Activated T-helper 1 cell treated with anti-CD3 and anti-CD28 coated beads, Interleukin-12 subunit alpha, Interleukin-12 subunit beta, Interleukin-2, Interleukin-4 antibody, amounts not matched to agents 30 ng/mL and 10 ng/mL and 1 ng/mL, durations not matched to agents 14 hours and 24 hours and 36 hours (primary cell): ENCODE results near the gene PLD2. TPM values are rescaled to one million over a fixed set of nuclear protein-coding genes. Genes with fewer than 3 reads are reported as not detected.
A peak's percentile ranks its signal among the peaks of the same experiment; 100 is the strongest.

Experiments
- DNase-seq: peaks from one replicate; pipeline ENCODE4 v3.0.0; 2021; ENCODE audit warnings: low spot score
- H3K27ac Mint-ChIP-seq: one replicate; pipeline ENCODE4 v1.8.0; 2021; ENCODE audit warnings: mild to moderate bottlenecking, mixed read lengths
- H3K27me3 Mint-ChIP-seq: one replicate; pipeline ENCODE4 v1.8.0; 2022; ENCODE audit warnings: mild to moderate bottlenecking, moderate library complexity, mixed read lengths; ENCODE audit not compliant: insufficient read depth
- H3K36me3 Mint-ChIP-seq: one replicate; pipeline ENCODE4 v1.8.0; 2021; ENCODE audit warnings: low read depth, mixed read lengths
- H3K4me1 Mint-ChIP-seq: one replicate; pipeline ENCODE4 v1.8.0; 2021; ENCODE audit warnings: low read depth, mixed read lengths
- H3K4me3 Mint-ChIP-seq: one replicate; pipeline ENCODE4 v1.8.0; 2021; ENCODE audit warnings: mild to moderate bottlenecking, moderate library complexity, mixed read lengths
- H3K9me3 Mint-ChIP-seq: one replicate; pipeline ENCODE4 v1.8.0; 2021; ENCODE audit warnings: mixed read lengths
- intact Hi-C: fragments of 100-400 bp; cut with micrococcal nuclease; formaldehyde crosslinking; loops from one replicate; pipeline ENCODE4 v1.15.1; 2024
- total RNA-seq: library from RNA; stranded (reverse); gene quantifications from 2 replicates; pipeline ENCODE4 v1.2.3, GENCODE V29; 2022

Gene PLD2
- total RNA-seq, 1 donor from 2014 or later = 22.2 TPM

- Mint-ChIP-seq H3K9me3 (no peaks in the 10 kb centered on the region), H3K27ac (no peak within 1 kb of the TSS), H3K4me3 (no peak within 1 kb of the TSS), H3K36me3 (peaks cover 14% of the 10 kb centered on the region), H3K27me3 (no peaks in the 10 kb centered on the region), H3K4me1 (peaks cover 6% of the 10 kb centered on the region)
- intact Hi-C loops = no loop called here
- DNase-seq = no peak
Measured at GRCh38 chr17:4802228-4802627, 4.7 kb upstream of the PLD2 start, which contains the start of gene C17orf114. C17orf114 (minus strand) TSS chr17:4802328.

GRCh38 chr17:4806456-4806776 is 536 bp upstream of the PLD2 start:
- Mint-ChIP-seq H3K36me3 (peaks cover 12% of the 10 kb centered on the region), H3K4me3 (peak overlapping the region; percentile 78), H3K9me3 (no peaks in the 10 kb centered on the region), H3K27ac (no peak overlapping the region), H3K27me3 (peaks cover 2% of the 10 kb centered on the region), H3K4me1 (peaks cover 11% of the 10 kb centered on the region)
- intact Hi-C loops = loop anchor here (1.0 to 5.0 kb wide), 2 partner anchors 16 to 249 kb away; partner anchors contain the start of gene MYBBP1A
- DNase-seq = no peak

- intact Hi-C loops = loop anchor here (1.0 to 5.0 kb wide), 5 partner anchors 11 to 250 kb away; partner anchors contain the start of genes ARRB2, MED11, MINK1 and MYBBP1A
- H3K27ac Mint-ChIP-seq = peak overlapping the region; percentile 34
- no peaks in the 10 kb centered on the region for H3K9me3 Mint-ChIP-seq
- peak overlapping the region; percentile 82 for H3K4me3 Mint-ChIP-seq
- peaks cover 2% of the 10 kb centered on the region for H3K27me3 Mint-ChIP-seq
- H3K36me3 Mint-ChIP-seq = peaks cover 12% of the 10 kb centered on the region
- peaks cover 11% of the 10 kb centered on the region for H3K4me1 Mint-ChIP-seq
- DNase-seq = no peak
Measured at GRCh38 chr17:4807605-4808377, 839 bp downstream of the PLD2 start.

- H3K9me3 Mint-ChIP-seq = no peaks in the 10 kb centered on the region
- H3K27me3 Mint-ChIP-seq = peaks cover 2% of the 10 kb centered on the region
- intact Hi-C loops = loop anchor here (5.0 kb wide), 1 partner anchor 251 kb away; the partner anchor contains the start of gene MYBBP1A
- peaks cover 12% of the 10 kb centered on the region for H3K36me3 Mint-ChIP-seq
- peak overlapping the region; percentile 48 for H3K27ac Mint-ChIP-seq
- no peak for DNase-seq
- H3K4me1 Mint-ChIP-seq = peaks cover 11% of the 10 kb centered on the region
- H3K4me3 Mint-ChIP-seq = peak overlapping the region; percentile 82
Measured at GRCh38 chr17:4808378-4808767, 1.4 kb downstream of the PLD2 start.

GRCh38 chr17:4810696-4811290 is 3.8 kb downstream of the PLD2 start:
- Mint-ChIP-seq H3K9me3 (no peaks in the 10 kb centered on the region), H3K36me3 (peaks cover 18% of the 10 kb centered on the region), H3K4me3 (no peak overlapping the region), H3K27me3 (peaks cover 2% of the 10 kb centered on the region), H3K27ac (no peak overlapping the region), H3K4me1 (peaks cover 11% of the 10 kb centered on the region)
- DNase-seq = no peak
- intact Hi-C loops = no loop called here

- H3K36me3 Mint-ChIP-seq = peaks cover 20% of the 10 kb centered on the region
- peaks cover 5% of the 10 kb centered on the region for H3K4me1 Mint-ChIP-seq
- DNase-seq = no peak
- peaks cover 2% of the 10 kb centered on the region for H3K27me3 Mint-ChIP-seq
- no peak overlapping the region for H3K4me3 Mint-ChIP-seq
- no peaks in the 10 kb centered on the region for H3K9me3 Mint-ChIP-seq
- intact Hi-C loops = no loop called here
- no peak overlapping the region for H3K27ac Mint-ChIP-seq
Measured at GRCh38 chr17:4811471-4811870, 4.5 kb downstream of the PLD2 start.

GRCh38 chr17:4812690-4813089 is 5.7 kb downstream of the PLD2 start:
- DNase-seq = no peak
- H3K4me1 Mint-ChIP-seq = peaks cover 5% of the 10 kb centered on the region

GRCh38 chr17:4815043-4815675 is 8.2 kb downstream of the PLD2 start:
- no peaks in the 10 kb centered on the region for H3K27me3 Mint-ChIP-seq
- no peak overlapping the region for H3K27ac Mint-ChIP-seq
- H3K4me3 Mint-ChIP-seq = no peak overlapping the region
- no peaks in the 10 kb centered on the region for H3K9me3 Mint-ChIP-seq
- H3K4me1 Mint-ChIP-seq = peaks cover 5% of the 10 kb centered on the region
- H3K36me3 Mint-ChIP-seq = peaks cover 14% of the 10 kb centered on the region
- intact Hi-C loops = no loop called here
- DNase-seq = no peak

More at GRCh38 chr17:4812690-4813089, 5.7 kb downstream of the PLD2 start:
- Mint-ChIP-seq H3K27ac (no peak overlapping the region), H3K36me3 (peaks cover 20% of the 10 kb centered on the region), H3K4me3 (no peak overlapping the region), H3K27me3 (peaks cover 2% of the 10 kb centered on the region), H3K9me3 (no peaks in the 10 kb centered on the region)
- intact Hi-C loops = no loop called here

- DNase-seq = no peak
- H3K27me3 Mint-ChIP-seq = no peaks in the 10 kb centered on the region
- H3K27ac Mint-ChIP-seq = no peak overlapping the region
- H3K9me3 Mint-ChIP-seq = no peaks in the 10 kb centered on the region
- H3K36me3 Mint-ChIP-seq = peaks cover 12% of the 10 kb centered on the region
- H3K4me1 Mint-ChIP-seq = no peaks in the 10 kb centered on the region
- no peak overlapping the region for H3K4me3 Mint-ChIP-seq
- intact Hi-C loops = no loop called here
Measured at GRCh38 chr17:4816826-4817225, 9.9 kb downstream of the PLD2 start.

- no peaks in the 10 kb centered on the region for H3K4me1 Mint-ChIP-seq
- no peaks in the 10 kb centered on the region for H3K9me3 Mint-ChIP-seq
- H3K27ac Mint-ChIP-seq = no peak overlapping the region
- no peaks in the 10 kb centered on the region for H3K27me3 Mint-ChIP-seq
- peaks cover 12% of the 10 kb centered on the region for H3K36me3 Mint-ChIP-seq
- H3K4me3 Mint-ChIP-seq = no peak overlapping the region
- intact Hi-C loops = no loop called here
- DNase-seq = no peak
Measured at GRCh38 chr17:4818276-4818675, 11.3 kb downstream of the PLD2 start.

- DNase-seq = no peak
- no peaks in the 10 kb centered on the region for H3K4me1 Mint-ChIP-seq
- intact Hi-C loops = no loop called here
- no peaks in the 10 kb centered on the region for H3K27me3 Mint-ChIP-seq
- H3K4me3 Mint-ChIP-seq = no peak overlapping the region
- no peak overlapping the region for H3K27ac Mint-ChIP-seq
- peaks cover 4% of the 10 kb centered on the region for H3K36me3 Mint-ChIP-seq
- no peaks in the 10 kb centered on the region for H3K9me3 Mint-ChIP-seq
Measured at GRCh38 chr17:4822835-4823234, 15.9 kb downstream of the PLD2 start.

GRCh38 chr17:4823373-4824089 is 16.6 kb downstream of the PLD2 start:
- Mint-ChIP-seq H3K27ac (no peak overlapping the region), H3K9me3 (no peaks in the 10 kb centered on the region), H3K4me1 (no peaks in the 10 kb centered on the region), H3K27me3 (no peaks in the 10 kb centered on the region), H3K36me3 (peaks cover 4% of the 10 kb centered on the region), H3K4me3 (no peak overlapping the region)
- DNase-seq = no peak
- intact Hi-C loops = no loop called here
